NT2/D1 (cell line): Measurements from ENCODE around the gene MAPK7.

Source experiments
- SUZ12 ChIP-seq: IDR thresholded peaks from 2 replicates; pipeline ENCODE4 v1.6.1; 2011; ENCODE audit not compliant: insufficient read length, insufficient read depth; ENCODE audit errors: extremely low read depth
- ZNF274 ChIP-seq: IDR thresholded peaks from 2 replicates; pipeline ENCODE4 v1.6.1; 2011; ENCODE audit warnings: mild to moderate bottlenecking, low read depth, low read length

DNA sequence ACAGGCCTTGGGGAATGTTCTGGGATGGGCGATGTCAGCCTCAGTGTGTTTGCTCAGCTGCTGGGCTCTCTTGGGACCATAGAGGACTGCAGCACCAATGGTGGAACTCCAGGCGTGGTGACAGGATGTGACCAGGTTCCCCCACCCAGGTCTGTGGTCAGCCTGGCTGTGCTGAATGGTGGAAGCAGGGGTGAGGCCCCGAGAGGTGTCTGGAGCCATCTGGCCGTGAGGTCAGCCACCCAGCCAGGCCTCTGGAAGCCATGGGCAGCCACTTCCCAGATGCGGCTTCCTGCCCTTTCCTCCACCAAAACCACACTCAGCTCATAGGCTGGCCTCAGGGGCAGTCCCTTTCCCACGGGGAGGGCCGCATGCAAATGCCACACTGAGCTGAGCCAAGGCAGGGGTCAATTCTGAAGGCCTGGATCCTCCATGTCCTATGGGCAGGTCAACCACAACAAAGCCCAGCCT lies 7.8 kb upstream of the MAPK7 start:
- TF ChIP-seq ZNF274 (no peak), SUZ12 (no peak)
